ENCODE results near the gene RUNX1. TPM values are rescaled to one million over a fixed set of nuclear protein-coding genes. Genes with fewer than 3 reads are reported as not detected.
"Not testable (repeated sequence)": the region's sequence is repeated elsewhere in the genome, so short reads cannot be mapped to it uniquely, and the experiment has no call there.

RUNX1 gene
- total RNA-seq, 1 donor from 2014 or later = 22.1 TPM

GRCh38 chr21:35015435-35016024, 33.6 kb downstream of the RUNX1 start:
- DNase-seq = no peak

DNA sequence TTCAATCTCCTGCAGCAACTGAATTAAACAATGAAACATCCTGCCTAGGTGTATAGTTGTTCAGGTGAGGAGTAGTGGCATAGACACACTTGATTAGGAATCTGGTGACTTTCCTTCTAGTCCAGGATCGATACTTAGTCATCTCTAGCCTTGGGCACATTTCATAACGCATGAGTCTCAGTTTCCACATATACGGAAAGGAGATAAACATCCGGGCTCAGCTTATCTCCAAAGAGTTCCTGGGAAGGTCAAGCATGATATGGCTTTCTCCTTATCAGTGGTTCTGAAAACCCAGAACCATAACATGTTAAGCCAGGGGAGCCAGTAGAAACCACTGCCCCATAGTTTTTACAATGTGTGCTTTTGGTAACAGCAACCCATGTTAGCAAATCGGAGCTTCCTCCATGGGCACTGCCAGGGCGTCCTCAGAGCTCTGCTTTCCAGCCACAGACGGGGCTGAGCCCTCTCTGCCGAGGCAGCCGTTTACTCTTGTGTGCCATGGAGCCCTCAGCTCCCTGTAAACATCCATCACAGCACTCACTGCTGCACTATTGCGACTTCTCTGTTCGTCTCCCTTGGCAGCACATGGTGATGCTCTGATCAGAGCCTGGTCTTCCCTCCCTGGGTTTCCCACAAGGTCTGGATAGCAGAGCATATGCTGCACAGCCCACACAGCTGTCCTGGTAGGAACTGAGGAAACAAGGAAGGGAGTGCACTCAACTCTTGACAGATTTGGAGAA, 34.6 kb downstream of the RUNX1 start:
- peak; percentile 38 for DNase-seq

DNA sequence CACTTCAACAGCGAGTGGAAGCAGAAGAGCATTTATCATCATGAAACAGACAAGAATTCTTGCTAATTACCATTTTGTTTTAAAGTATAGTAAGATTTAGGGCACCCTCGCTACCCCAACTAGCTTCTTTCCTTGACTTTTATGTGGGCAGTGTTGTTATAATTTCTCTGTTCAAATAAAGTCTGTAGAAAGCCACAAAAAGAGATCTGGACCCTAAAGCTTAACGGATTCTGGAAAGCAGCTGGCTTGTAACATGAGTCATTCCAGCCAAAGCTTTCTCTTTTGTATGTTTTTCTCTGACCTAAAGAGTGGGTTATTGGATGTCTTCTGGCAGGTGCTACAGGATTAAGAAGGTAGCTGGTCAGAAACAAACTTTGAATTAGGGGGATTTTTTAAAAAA, 37.4 kb downstream of the RUNX1 start:
- DNase-seq = no peak

GRCh38 chr21:35010447-35010846, 38.7 kb downstream of the RUNX1 start:
- no peak for DNase-seq

- no peak for DNase-seq
Observed at GRCh38 chr21:35007348-35007747, 41.8 kb downstream of the RUNX1 start.

GRCh38 chr21:35006771-35007170, 42.3 kb downstream of the RUNX1 start:
- no peak for DNase-seq

DNA sequence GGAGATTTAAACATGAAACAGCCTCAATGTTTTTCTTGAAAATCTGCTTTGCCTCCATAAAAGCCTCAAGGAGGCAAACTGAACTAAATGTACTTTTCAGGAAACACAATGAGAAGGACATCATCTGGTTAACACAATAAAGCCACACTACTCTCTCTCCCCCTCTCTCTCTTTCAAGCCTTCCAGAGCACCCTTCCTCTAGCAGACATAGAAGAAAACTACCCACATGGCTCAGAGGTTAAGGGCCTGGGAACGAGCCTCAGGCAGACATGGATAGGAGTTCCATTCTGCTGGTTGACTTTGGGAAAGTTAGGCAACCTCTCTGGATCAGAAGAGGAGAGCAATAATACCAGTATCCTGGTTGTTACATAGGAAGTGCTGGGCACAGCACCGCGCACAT, 42.9 kb downstream of the RUNX1 start:
- no peak for DNase-seq

- DNase-seq = no peak
Observed at GRCh38 chr21:35005560-35006224, 43.4 kb downstream of the RUNX1 start.

GRCh38 chr21:35005077-35005476, 44.0 kb downstream of the RUNX1 start:
- DNase-seq = no peak

DNA sequence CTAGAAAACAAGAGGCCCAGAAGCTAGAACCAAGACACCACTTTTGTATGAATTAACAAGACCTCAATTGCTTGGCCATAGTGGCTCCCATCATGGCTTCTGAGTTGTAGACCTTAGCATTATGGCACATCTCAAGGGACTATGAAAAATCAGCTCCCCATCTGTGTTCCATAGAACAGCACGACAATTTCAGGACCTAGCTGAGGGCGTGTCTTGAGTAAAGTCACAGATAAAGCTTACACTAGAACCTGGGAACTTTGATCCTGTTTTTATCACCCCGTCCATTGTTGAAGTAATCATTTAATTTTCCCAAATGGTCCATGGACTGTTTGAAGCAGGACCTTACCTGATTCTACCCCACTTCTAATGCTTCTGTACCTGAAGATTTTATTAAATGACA, 44.8 kb downstream of the RUNX1 start:
- DNase-seq = no peak

DNA sequence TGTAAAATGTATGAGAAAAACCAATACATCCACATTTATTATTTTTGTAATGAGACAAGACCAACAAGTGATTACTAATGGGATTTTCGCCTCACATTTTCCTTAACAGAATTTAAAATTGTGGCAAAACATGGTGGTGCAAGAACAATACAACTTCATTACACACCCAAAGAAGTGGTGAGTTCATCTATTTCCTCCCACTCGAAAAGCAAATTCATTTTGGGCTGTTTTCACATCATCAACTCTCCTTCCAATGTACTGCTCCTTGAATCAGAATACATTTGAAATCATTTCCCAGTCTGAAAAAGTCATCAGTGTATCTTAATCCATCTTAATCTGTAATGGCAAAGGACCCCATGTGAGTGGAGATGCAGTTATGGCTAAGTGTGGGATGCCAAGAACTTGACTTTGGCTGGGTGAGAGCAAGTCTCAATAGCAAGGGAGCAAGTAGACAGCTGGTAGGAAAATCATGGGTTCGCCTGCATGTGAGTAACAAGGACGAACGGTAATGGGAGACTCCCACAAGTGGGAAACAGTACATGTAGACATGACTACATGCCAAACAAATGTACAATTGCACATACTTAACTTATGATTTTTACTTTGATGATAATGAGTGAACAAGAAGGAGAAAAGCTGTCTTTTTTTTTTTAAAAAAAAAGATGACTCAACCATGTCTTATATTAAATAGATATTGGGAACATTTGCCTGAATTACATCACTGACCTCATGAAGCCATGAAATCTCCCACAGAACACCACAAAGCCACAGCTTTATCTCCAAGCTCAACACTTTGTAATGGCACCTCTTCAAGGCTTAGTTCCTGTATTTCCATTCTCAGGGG, 46.0 kb downstream of the RUNX1 start:
- peak; percentile 34 for DNase-seq

DNA sequence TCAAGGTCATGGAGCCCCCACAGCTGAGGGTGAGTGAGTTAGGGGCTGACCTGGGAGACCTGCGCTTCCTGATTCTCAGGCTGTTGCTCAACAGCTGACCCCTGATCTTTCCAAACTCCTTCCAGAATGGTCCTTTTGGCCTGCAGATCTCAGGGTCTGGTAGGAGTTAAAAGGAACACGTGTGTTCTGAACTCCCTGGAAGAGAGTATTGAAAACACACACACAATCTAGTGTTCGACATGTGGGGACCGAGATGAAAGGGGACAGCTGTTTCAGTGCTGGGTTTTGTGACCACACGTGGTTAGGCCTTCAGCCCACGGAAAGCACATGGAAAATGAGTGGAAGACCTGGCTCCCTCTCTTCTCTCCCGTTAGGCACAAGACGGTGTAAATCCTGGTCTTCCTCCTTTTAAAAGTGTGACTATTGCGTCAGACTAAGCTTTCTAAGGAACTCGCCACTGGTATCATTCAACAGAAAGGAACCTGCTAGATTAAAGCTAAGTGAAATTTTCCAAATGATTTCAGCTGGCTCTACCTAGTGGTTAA, 49.6 kb downstream of the RUNX1 start:
- DNase-seq = peak; percentile 50

DNA sequence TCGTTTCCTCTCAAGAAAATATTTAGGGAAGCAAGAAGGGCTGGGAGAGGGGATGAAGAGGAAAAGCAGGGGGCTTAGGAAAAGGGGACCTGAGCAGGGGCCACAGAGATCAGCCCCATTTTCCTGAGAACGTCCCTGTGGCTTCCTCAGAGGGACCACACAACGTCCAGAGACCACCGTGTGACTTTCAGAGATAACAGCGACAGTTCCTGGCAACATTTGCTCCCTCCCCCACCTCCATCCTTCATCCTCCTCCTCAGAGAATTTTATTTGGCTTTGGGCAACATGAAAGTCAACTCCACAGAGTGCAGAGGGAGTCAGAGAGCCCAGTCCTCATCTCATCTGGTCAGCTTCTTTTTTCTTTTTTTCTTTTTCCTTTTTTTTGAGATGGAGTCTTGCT, 50.9 kb downstream of the RUNX1 start:
- no peak for DNase-seq

DNA sequence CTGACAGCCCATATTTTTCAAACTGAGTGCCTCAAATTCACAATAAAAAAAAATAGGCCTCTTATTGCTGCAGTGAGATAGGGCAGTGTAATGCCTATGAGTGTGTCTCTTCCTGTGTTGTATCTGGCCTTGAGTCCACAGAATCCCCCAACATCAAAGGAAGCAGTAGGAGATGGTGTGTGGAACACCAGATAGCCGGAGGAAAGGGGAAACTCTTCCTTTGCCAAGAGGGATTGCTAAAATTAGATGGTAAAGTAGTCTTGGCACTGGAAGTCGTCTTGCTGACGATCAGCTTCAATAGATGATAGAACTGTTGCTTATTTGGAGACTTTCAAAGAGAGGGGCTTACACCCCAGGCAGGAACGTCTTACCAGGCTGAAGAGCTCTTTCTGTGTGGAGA, 51.8 kb downstream of the RUNX1 start:
- DNase-seq = peak; percentile 17

- DNase-seq = peak; percentile 85
Observed at GRCh38 chr21:34996304-34997101, 52.6 kb downstream of the RUNX1 start.

DNA sequence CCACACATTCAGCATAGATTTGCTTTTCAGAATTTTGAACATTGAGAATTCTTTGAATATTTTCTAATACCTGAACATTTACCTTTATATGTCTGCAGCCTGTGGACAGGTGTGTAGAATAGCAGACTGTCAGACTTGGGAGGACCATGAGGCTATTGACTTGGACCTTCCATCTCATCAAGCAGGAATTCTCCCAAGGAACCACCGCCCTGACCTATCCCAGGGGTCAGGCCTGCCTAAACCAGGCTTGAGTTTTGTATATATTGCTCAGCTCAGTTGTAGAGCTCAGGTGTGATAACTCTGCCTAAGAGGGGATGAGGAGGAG, 53.2 kb downstream of the RUNX1 start:
- no peak for DNase-seq

- no peak for DNase-seq
Observed at GRCh38 chr21:34994766-34995631, 54.1 kb downstream of the RUNX1 start.

- DNase-seq = not testable (repeated sequence)
Observed at GRCh38 chr21:34993521-34993921, 55.6 kb downstream of the RUNX1 start.

DNA sequence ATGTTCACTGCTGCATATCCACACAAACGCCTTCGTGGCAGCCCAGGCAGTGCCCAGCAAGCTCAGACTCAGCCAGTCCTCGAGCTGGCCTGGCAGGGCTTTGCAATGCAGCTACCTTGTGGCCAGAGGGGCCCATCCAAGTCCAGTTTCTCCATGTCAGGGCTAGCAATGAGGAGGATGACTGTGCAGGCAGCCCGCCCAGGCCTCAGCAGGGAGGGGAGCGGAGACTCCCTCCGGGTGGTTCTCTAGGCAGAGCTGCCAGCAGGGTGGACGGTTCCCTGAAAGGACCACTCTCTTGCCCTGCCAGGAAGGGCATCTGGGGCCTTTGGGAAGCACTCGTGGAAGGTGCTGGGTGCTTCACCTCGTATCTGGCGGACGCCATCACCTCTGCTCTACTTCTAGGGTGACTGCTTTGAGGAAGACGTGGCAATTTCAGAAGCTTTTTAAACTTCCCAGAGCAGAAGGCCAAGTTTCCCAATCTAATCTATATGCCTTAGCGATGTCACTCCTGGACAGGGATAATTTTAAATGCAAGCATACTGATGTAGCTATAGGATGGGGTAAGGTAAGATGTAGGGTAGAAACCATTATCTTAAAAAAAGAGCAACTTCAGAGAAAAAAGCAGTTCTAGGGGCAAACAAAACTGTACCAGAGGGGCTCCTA, 56.2 kb downstream of the RUNX1 start:
- DNase-seq = no peak

- DNase-seq = no peak
Observed at GRCh38 chr21:34992180-34992579, 56.9 kb downstream of the RUNX1 start.
